NCI-H2081 treated with DMSO at 0.1 percent for 48 hours (cell line): ENCODE results near the gene CTDNEP1.

Experiments used
- DNase-seq: peaks from one replicate; lab custom pipeline; 2025; lab: John Stamatoyannopoulos, UW

The CTDNEP1 gene

GRCh38 chr17:7251661-7252175 lies at the start of gene CTDNEP1:
CTDNEP1 (minus strand) TSS chr17:7251734; CDS start chr17:7251296, 438 bp downstream.
- peak; percentile 83 for DNase-seq

GRCh38 chr17:7296189-7296861 lies 44.8 kb upstream of the CTDNEP1 start:
- no peak for DNase-seq

GRCh38 chr17:7295230-7296180 lies 44.0 kb upstream of the CTDNEP1 start:
- no peak for DNase-seq

- no peak for DNase-seq
Measured at GRCh38 chr17:7294614-7295153, 43.1 kb upstream of the CTDNEP1 start, which contains the start of gene YBX2. YBX2 (minus strand) TSS chr17:7294639; CDS start chr17:7294500, 139 bp downstream.

GRCh38 chr17:7293816-7294613 lies 42.5 kb upstream of the CTDNEP1 start:
- no peak for DNase-seq

GRCh38 chr17:7293159-7293558 lies 41.6 kb upstream of the CTDNEP1 start:
- DNase-seq, result no peak

GRCh38 chr17:7292729-7293128 lies 41.2 kb upstream of the CTDNEP1 start:
- DNase-seq, result no peak

- no peak for DNase-seq
Measured at GRCh38 chr17:7292194-7292593, 40.7 kb upstream of the CTDNEP1 start.

- DNase-seq, result no peak
Measured at GRCh38 chr17:7290685-7291084, 39.2 kb upstream of the CTDNEP1 start.

- no peak for DNase-seq
Measured at GRCh38 chr17:7290166-7290565, 38.6 kb upstream of the CTDNEP1 start.

- no peak for DNase-seq
Measured at GRCh38 chr17:7289256-7290032, 37.9 kb upstream of the CTDNEP1 start.

- no peak for DNase-seq
Measured at GRCh38 chr17:7285679-7286078, 34.1 kb upstream of the CTDNEP1 start.

- no peak for DNase-seq
Measured at GRCh38 chr17:7284911-7285310, 33.4 kb upstream of the CTDNEP1 start.

GRCh38 chr17:7283471-7284216 lies 32.1 kb upstream of the CTDNEP1 start:
- DNase-seq, result no peak

GRCh38 chr17:7282752-7283321 lies 31.3 kb upstream of the CTDNEP1 start:
- no peak for DNase-seq

- DNase-seq, result no peak
Measured at GRCh38 chr17:7281953-7282751, 30.6 kb upstream of the CTDNEP1 start.

- no peak for DNase-seq
Measured at GRCh38 chr17:7281074-7281952, 29.8 kb upstream of the CTDNEP1 start, which contains the start of gene SLC2A4. SLC2A4 (plus strand) TSS chr17:7281718; CDS start chr17:7281935, 217 bp downstream.
